Esophagus (tissue), 2 donors: Measurements from ENCODE around the gene RNF167. TPM values are rescaled to one million over a fixed set of nuclear protein-coding genes. Genes with fewer than 3 reads are reported as not detected.
"Not testable (repeated sequence)": the region's sequence is repeated elsewhere in the genome, so short reads cannot be mapped to it uniquely, and the experiment has no call there.

ENCODE experiments used
- H3K27ac ChIP-seq, 2 donors: one replicate each; pipeline ENCODE4 v1.5.1; 2013; ENCODE audit warnings: low read depth in 2 of 2, mild to moderate bottlenecking in 2 of 2, inconsistent platforms in 1 of 2, low read length in 1 of 2, moderate library complexity in 1 of 2
- H3K27me3 ChIP-seq, 2 donors: one replicate each; pipeline ENCODE4 v1.6.1; 2013; ENCODE audit warnings: low read length in 2 of 2, control low read depth in 1 of 2, mild to moderate bottlenecking in 1 of 2; ENCODE audit not compliant: insufficient read depth in 2 of 2, control insufficient read depth in 1 of 2
- H3K36me3 ChIP-seq, 2 donors: one replicate each; pipeline ENCODE4 v1.6.1; 2013; ENCODE audit warnings: low read length in 1 of 2; ENCODE audit not compliant: control insufficient read depth in 2 of 2, insufficient read depth in 2 of 2
- H3K4me1 ChIP-seq, 2 donors: one replicate each; pipeline ENCODE4 v1.6.1; 2013; ENCODE audit warnings: low read length in 1 of 2; ENCODE audit not compliant: control insufficient read depth in 2 of 2, insufficient read depth in 2 of 2
- H3K4me3 ChIP-seq, 2 donors: one replicate each; pipeline ENCODE4 v1.5.1; 2013; ENCODE audit warnings: low read length in 2 of 2, mild to moderate bottlenecking in 2 of 2, low read depth in 1 of 2, moderate library complexity in 1 of 2
- H3K9me3 ChIP-seq, 2 donors: one replicate each; pipeline ENCODE4 v1.6.1; 2013; ENCODE audit warnings: mild to moderate bottlenecking in 2 of 2, low read depth in 1 of 2, low read length in 1 of 2, moderate library complexity in 1 of 2; ENCODE audit not compliant: control insufficient read depth in 2 of 2, insufficient read depth in 1 of 2
- WGBS, 2 donors: extraction: QIAGEN DNeasy Blood & Tissue Kit; methylation state at CpG; one replicate each; pipeline ENCODE4 v1.1.7; 2013; 5-methylcytosine and 5-hydroxymethylcytosine counted together
- polyA plus RNA-seq, 2 donors: library from polyadenylated mRNA; stranded (reverse); fragments of 200-250 nt; gene quantifications; one replicate each; pipeline ENCODE4 v1.2.3, GENCODE V29; 2013
- donor health status: healthy with polysubstance abuse.
- donor health status: Bipolar disorder and iron deficiency.

The RNF167 gene
- polyA plus RNA-seq, 2 donors: 79.5 to 149 TPM

- no peaks in the 10 kb centered on the region for H3K36me3 ChIP-seq
- no peaks in the 10 kb centered on the region for H3K27me3 ChIP-seq
- no peaks in the 10 kb centered on the region for H3K4me1 ChIP-seq
- no peaks in the 10 kb centered on the region for H3K9me3 ChIP-seq
- 70 to 79% methylated on average over 10 of the region's 10 CpGs for WGBS, 2 donors
- H3K27ac ChIP-seq: peak overlapping the region in 1 of 2 donors; percentile 55
- H3K4me3 ChIP-seq: no peak overlapping the region
Observed at GRCh38 chr17:4920351-4921048, 19.6 kb upstream of the RNF167 start.

GRCh38 chr17:4921320-4921719, 18.7 kb upstream of the RNF167 start:
- WGBS, 2 donors: 93 to 94% methylated on average over 4 of the region's 4 CpGs
- H3K36me3 ChIP-seq: no peaks in the 10 kb centered on the region
- H3K9me3 ChIP-seq: no peaks in the 10 kb centered on the region
- no peaks in the 10 kb centered on the region for H3K27me3 ChIP-seq
- no peaks in the 10 kb centered on the region for H3K4me1 ChIP-seq
- H3K4me3 ChIP-seq: no peak overlapping the region
- no peak overlapping the region for H3K27ac ChIP-seq

GRCh38 chr17:4926577-4927335, 13.3 kb upstream of the RNF167 start:
- H3K27ac ChIP-seq, H3K4me3 ChIP-seq, H3K36me3 ChIP-seq, H3K27me3 ChIP-seq, H3K4me1 ChIP-seq, H3K9me3 ChIP-seq: not testable (repeated sequence)
- 82 to 87% methylated on average over 24 of the region's 24 CpGs for WGBS, 2 donors

GRCh38 chr17:4928881-4929280, 11.2 kb upstream of the RNF167 start:
- Histone ChIP-seq H3K9me3 (no peaks in the 10 kb centered on the region), H3K4me1 (no peaks in the 10 kb centered on the region), H3K27ac (no peak overlapping the region), H3K4me3 (no peak overlapping the region), H3K27me3 (no peaks in the 10 kb centered on the region), H3K36me3 (no peaks in the 10 kb centered on the region)
- 98% methylated on average over 18 of the region's 18 CpGs for WGBS, 2 donors

- H3K27me3 ChIP-seq: no peaks in the 10 kb centered on the region
- 82% methylated on average over 14 of the region's 14 CpGs for WGBS, 2 donors
- no peaks in the 10 kb centered on the region for H3K4me1 ChIP-seq
- H3K4me3 ChIP-seq: no peak within 1 kb of the TSS
- peaks cover 0 to 10% of the 10 kb centered on the region in 2 donors for H3K36me3 ChIP-seq
- no peaks in the 10 kb centered on the region for H3K9me3 ChIP-seq
- no peak within 1 kb of the TSS for H3K27ac ChIP-seq
Observed at GRCh38 chr17:4931963-4932362, 8.1 kb upstream of the RNF167 start, which contains the start of gene GP1BA. Gene GP1BA, plus strand, starts transcription at chr17:4932277. Its CDS starts 328 bp downstream, at chr17:4932605.

- Histone ChIP-seq H3K36me3 (peaks cover 0 to 14% of the 10 kb centered on the region in 2 donors), H3K4me1 (no peaks in the 10 kb centered on the region), H3K27me3 (no peaks in the 10 kb centered on the region), H3K27ac (no peak overlapping the region), H3K4me3 (no peak overlapping the region), H3K9me3 (no peaks in the 10 kb centered on the region)
- 87 to 92% methylated on average over 12 of the region's 12 CpGs for WGBS, 2 donors
Observed at GRCh38 chr17:4932756-4933155, 7.3 kb upstream of the RNF167 start.

- H3K27me3 ChIP-seq: no peaks in the 10 kb centered on the region
- H3K27ac ChIP-seq: no peak overlapping the region
- WGBS, 2 donors: 78 to 81% methylated on average over 10 to 16 of the region's 16 CpGs
- peaks cover 0 to 21% of the 10 kb centered on the region in 2 donors for H3K36me3 ChIP-seq
- H3K9me3 ChIP-seq: no peaks in the 10 kb centered on the region
- H3K4me1 ChIP-seq: peaks cover under 1 to 1% of the 10 kb centered on the region in 2 donors
- H3K4me3 ChIP-seq: no peak overlapping the region
Observed at GRCh38 chr17:4933646-4934045, 6.4 kb upstream of the RNF167 start.

GRCh38 chr17:4934173-4934979, 5.7 kb upstream of the RNF167 start:
- 33% methylated on average over 13 to 14 of the region's 14 CpGs for WGBS, 2 donors
- Histone ChIP-seq H3K9me3 (no peaks in the 10 kb centered on the region), H3K4me3 (no peak overlapping the region), H3K4me1 (peaks cover 6% of the 10 kb centered on the region in 2 donors), H3K36me3 (peaks cover 0 to 21% of the 10 kb centered on the region in 2 donors), H3K27me3 (no peaks in the 10 kb centered on the region), H3K27ac (no peak overlapping the region)

GRCh38 chr17:4935650-4936049, 4.4 kb upstream of the RNF167 start:
- no peak overlapping the region for H3K4me3 ChIP-seq
- H3K36me3 ChIP-seq: peaks cover 0 to 21% of the 10 kb centered on the region in 2 donors
- no peaks in the 10 kb centered on the region for H3K9me3 ChIP-seq
- no peak overlapping the region for H3K27ac ChIP-seq
- no peaks in the 10 kb centered on the region for H3K27me3 ChIP-seq
- H3K4me1 ChIP-seq: peaks cover 6% of the 10 kb centered on the region in 2 donors
